GM12865 (cell line): ENCODE results near the gene SIRT3.

ENCODE experiments used
- DNase-seq: peaks from one replicate; pipeline ENCODE4 v3.0.0; 2010; ENCODE audit warnings: low read depth
- H3K4me3 ChIP-seq: 2 replicates; pipeline ENCODE4 v1.5.1; 2011; ENCODE audit warnings: mild to moderate bottlenecking, low read depth, low read length, control low read depth
- TF ChIP-seq, protein P1 (sequence below): IDR thresholded peaks from 2 replicates; pipeline ENCODE4 v1.5.1; 2011; ENCODE audit warnings: low read length, control low read depth, low read depth, inconsistent platforms; ENCODE audit not compliant: insufficient read depth; ENCODE audit errors: missing control alignments

SIRT3 gene

DNA sequence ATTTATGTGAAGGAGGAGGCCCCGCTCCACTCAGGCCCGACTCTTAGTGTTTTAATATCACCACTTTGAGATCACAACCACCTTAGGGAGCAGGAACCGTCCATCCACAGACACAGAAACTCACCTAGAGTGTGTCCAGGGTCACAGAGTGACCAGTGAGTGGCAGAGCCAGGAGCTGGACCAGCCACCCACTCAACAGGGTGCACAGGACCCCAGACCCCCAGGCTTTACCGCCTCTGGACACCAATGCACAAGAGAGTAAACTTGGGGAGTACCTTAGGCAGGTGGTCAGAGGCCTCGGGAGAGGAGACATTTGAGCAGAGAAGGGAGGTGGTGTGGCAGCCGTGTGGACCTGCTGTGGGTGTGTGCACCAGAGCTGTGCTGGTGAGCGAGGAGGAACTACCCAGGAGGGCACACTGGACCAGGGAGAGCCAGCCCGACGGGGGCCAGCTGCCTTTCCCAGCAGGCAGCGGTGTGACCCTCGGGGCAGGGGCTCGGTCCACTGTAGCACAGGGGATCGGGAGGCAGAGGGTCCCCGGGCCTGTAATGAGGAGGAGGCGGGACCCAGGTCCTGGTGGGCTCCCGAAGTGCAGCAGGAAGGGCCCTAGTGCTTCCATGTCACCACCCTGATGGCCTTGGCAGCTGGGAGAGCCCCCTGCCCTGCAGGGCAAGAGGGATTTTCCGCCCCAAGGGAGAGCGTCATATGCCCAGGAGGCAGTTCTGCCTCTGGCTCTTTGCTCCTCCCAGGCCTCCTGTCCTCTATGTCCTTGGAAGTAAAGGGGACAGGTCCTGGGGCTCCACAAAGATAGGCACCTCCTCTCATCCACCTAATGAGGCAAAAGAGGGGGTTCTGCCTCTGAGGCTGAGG, 34.5 kb upstream of the SIRT3 start:
- TF ChIP-seq, protein P1, sequence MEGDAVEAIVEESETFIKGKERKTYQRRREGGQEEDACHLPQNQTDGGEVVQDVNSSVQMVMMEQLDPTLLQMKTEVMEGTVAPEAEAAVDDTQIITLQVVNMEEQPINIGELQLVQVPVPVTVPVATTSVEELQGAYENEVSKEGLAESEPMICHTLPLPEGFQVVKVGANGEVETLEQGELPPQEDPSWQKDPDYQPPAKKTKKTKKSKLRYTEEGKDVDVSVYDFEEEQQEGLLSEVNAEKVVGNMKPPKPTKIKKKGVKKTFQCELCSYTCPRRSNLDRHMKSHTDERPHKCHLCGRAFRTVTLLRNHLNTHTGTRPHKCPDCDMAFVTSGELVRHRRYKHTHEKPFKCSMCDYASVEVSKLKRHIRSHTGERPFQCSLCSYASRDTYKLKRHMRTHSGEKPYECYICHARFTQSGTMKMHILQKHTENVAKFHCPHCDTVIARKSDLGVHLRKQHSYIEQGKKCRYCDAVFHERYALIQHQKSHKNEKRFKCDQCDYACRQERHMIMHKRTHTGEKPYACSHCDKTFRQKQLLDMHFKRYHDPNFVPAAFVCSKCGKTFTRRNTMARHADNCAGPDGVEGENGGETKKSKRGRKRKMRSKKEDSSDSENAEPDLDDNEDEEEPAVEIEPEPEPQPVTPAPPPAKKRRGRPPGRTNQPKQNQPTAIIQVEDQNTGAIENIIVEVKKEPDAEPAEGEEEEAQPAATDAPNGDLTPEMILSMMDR: no peak
- H3K4me3 ChIP-seq: no peak overlapping the region
- no peak for DNase-seq

DNA sequence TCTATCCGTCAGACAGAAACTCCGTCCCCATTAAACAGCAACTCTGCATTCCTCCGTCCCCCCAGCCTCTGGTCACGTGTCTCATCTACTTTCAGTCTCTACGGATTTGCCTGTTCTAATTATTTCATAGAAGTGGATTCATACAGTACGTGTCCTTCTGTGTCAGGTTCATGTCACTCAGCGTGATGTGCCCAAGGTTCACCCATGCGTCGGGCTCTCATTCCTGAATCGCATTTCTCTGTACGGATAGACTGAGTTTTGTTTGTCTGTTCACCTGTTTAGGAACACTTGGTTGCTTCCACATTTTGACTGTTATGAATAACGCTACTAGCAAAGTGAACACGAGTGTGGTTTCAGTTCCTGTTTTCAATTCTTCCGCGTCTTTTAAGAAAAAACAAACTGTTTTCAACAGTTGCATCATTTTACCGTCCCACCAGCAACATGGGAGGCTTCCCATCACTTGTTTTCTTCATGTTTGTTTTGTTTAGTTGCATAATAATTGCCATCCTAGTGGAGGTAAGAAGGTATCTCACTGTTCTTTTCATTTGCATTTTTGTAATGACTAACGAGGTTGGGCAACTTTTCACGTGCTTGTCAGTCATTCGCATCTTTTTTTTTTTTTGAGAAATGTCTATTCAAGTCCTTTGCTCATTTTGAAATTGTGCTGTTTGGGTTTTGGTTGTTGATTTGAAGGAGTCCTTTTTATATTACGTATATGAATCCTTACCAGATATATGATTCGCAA, 33.2 kb upstream of the SIRT3 start:
- TF ChIP-seq, protein P1: no peak
- peak; percentile 96 for DNase-seq
- H3K4me3 ChIP-seq: peak overlapping the region; percentile 95

DNA sequence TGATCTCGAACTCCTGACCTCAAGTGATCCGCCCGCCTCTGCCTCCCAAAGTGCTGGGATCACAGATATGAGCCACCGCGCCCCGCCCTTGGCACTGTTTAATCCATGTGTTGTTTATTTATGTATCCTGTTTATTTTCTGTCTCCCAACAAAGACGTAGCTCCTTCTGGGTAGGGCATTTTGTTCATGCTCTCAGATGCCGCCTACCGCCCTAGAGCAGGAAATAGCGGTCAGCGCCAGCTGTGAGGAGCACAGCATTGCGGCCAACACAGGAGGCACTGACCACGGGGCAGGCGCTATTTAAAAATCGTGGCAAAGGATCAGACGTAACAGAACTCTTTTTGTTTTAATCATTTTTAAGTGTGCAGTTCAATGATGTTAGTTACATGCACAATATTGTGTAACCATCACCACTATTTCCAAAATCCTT, 32.6 kb upstream of the SIRT3 start:
- DNase-seq: peak; percentile 91
- H3K4me3 ChIP-seq: peak overlapping the region; percentile 95

DNA sequence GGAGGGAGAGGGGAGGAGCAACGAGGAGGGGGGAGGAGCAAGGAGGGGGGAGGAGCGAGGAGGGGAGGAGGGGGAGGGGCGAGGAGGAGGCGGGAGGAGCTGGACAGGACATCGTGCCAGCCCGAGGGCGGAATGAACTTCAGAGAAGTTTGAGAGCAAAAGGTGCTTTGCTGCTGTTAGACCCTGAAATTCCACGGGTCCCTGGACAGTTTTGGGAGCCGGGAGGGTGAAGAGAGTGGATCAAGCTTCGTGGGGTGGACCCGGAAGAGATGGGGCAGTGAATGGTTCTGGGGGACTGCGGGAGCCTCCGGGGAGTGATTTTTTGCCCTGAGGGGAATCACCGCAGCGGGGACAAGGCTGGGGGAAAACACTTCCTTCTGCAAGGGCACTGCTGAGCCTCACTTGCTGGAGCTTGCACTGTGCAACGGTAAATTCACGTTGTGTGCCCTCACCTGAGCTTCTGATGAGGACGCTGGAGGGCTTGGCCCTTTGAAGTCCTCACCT, 31.4 kb upstream of the SIRT3 start:
- DNase-seq: peak; percentile 85
- peak overlapping the region; percentile 95 for H3K4me3 ChIP-seq

GRCh38 chr11:266676-267439, 30.7 kb upstream of the SIRT3 start:
- H3K4me3 ChIP-seq: peak overlapping the region; percentile 26; the same call in 1 of the 2 replicates
- TF ChIP-seq, protein P1: no peak
- DNase-seq: no peak

More for the DNA sequence above, 31.4 kb upstream of the SIRT3 start:
- TF ChIP-seq, protein P1: no peak

GRCh38 chr11:261624-262023, 25.5 kb upstream of the SIRT3 start:
- H3K4me3 ChIP-seq: no peak overlapping the region
- DNase-seq: no peak
- TF ChIP-seq, protein P1: no peak
